GM12878 (cell line): Measurements from ENCODE around the gene TMEM17. TPM values are rescaled to one million over a fixed set of nuclear protein-coding genes. Genes with fewer than 3 reads are reported as not detected.

Experiments used
- ATAC-seq: fragments of 200-7000 bp; cut with Tn5 transposase; 3 replicates; pipeline ENCODE4 v1.9.1; 2020; ENCODE audit warnings: mild to moderate bottlenecking, moderate library complexity
- BruUV-seq: library from RNA; stranded (reverse); fragments of 400-500 nt; replicated peaks from 2 replicates; lab custom pipeline; 2021; lab: Mats Ljungman, UMichigan
- CTCF ChIA-PET: fragments of 300-600 bp; sonication (Branson Sonifier 250); formaldehyde crosslinking; extraction: SDS; loops from one replicate; lab custom pipeline; 2021; ENCODE audit warnings: inconsistent platforms; lab: Yijun Ruan, JAX
- POLR2A ChIA-PET: fragments of 350-600 bp; formaldehyde crosslinking; extraction: SDS; loops from one replicate; lab custom pipeline; 2021; ENCODE audit warnings: inconsistent platforms; lab: Charles Lee
- RAD21 ChIA-PET: fragments of 300-600 bp; sonication (Branson Sonifier 250); formaldehyde crosslinking; loops from one replicate; lab custom pipeline; 2023; ENCODE audit warnings: antibody characterized with exemption; ENCODE audit not compliant: unreplicated experiment; lab: Charles Lee
- SMC1A ChIA-PET: fragments of 300-600 bp; sonication (Branson Sonifier 250); formaldehyde crosslinking; loops from one replicate; lab custom pipeline; 2023; ENCODE audit not compliant: unreplicated experiment, uncharacterized antibody; lab: Charles Lee
- DNase-seq: peaks from one replicate; pipeline ENCODE4 v3.0.0-alpha.2; 2011; ENCODE audit warnings: low read depth, low spot score
- FAIRE-seq: peaks from 3 replicates; lab custom pipeline; 2011; peaks lifted over from hg19 to GRCh38; lab: Jason Lieb, UNC
- H2AFZ ChIP-seq: 2 replicates; pipeline ENCODE4 v1.6.0; 2011; ENCODE audit warnings: low read depth, low read length, control low read depth; ENCODE audit not compliant: control insufficient read depth
- H3K27ac ChIP-seq: 2 replicates; pipeline ENCODE4 v1.5.1; 2011; ENCODE audit warnings: control low read depth; ENCODE audit not compliant: control insufficient read depth, insufficient read depth
- H3K27me3 ChIP-seq, 2 experiments: replicated peaks in 1 of 2; 2 replicates each; pipeline versions ENCODE4 v1.6.0 to v1.6.1; 2011; ENCODE audit warnings: low read length in 1 of 2; ENCODE audit not compliant: control insufficient read depth in 2 of 2, insufficient read depth in 2 of 2
- H3K36me3 ChIP-seq, 2 experiments: 2 replicates each; pipeline ENCODE4 v1.5.1; 2011; ENCODE audit warnings: low read length in 1 of 2; ENCODE audit not compliant: control insufficient read depth in 2 of 2, insufficient read depth in 2 of 2
- H3K4me1 ChIP-seq: 2 replicates; pipeline ENCODE4 v1.6.1; 2011; ENCODE audit warnings: mild to moderate bottlenecking, low read length, moderate library complexity, mixed read lengths; ENCODE audit not compliant: control insufficient read depth, insufficient read depth
- H3K4me2 ChIP-seq: 2 replicates; pipeline ENCODE4 v1.6.0; 2011; ENCODE audit warnings: control low read depth; ENCODE audit not compliant: control insufficient read depth, insufficient read depth
- H3K4me3 ChIP-seq: fragments of 200-600 bp; sonication (generic); 2 replicates; pipeline ENCODE4 v1.5.1; 2016
- H3K79me2 ChIP-seq: 2 replicates; pipeline ENCODE4 v1.6.0; 2011; ENCODE audit warnings: low read length; ENCODE audit not compliant: control insufficient read depth, insufficient read depth
- H3K9ac ChIP-seq: 2 replicates; pipeline ENCODE4 v1.8.0; 2011; ENCODE audit warnings: low read length, control low read depth, mixed read lengths; ENCODE audit not compliant: control insufficient read depth, insufficient read depth
- H3K9me3 ChIP-seq: replicated peaks from 3 replicates; pipeline ENCODE4 v1.5.1; 2011; ENCODE audit warnings: mild to moderate bottlenecking, low read length; ENCODE audit not compliant: control insufficient read depth, insufficient read depth
- H4K20me1 ChIP-seq: 2 replicates; pipeline ENCODE4 v1.6.0; 2011; ENCODE audit not compliant: control insufficient read depth, insufficient read depth
- BACH1 ChIP-seq: fragments of 450-650 bp; IDR thresholded peaks from 2 replicates; pipeline ENCODE4 v1.6.1; 2017; ENCODE audit warnings: mild to moderate bottlenecking, borderline replicate concordance
- E4F1 ChIP-seq: fragments of 450-650 bp; IDR thresholded peaks from 2 replicates; pipeline ENCODE4 v1.6.1; 2018; ENCODE audit warnings: borderline replicate concordance, mild to moderate bottlenecking; ENCODE audit not compliant: partially characterized antibody
- ELK1 ChIP-seq: IDR thresholded peaks from 2 replicates; pipeline ENCODE4 v1.6.1; 2012; ENCODE audit warnings: low read depth, low read length, improper control_type of control experiment
- MEF2A ChIP-seq: IDR thresholded peaks from 2 replicates; pipeline ENCODE4 v1.6.1; 2011; ENCODE audit warnings: low read depth, mild to moderate bottlenecking, low read length, moderate library complexity; ENCODE audit not compliant: insufficient read depth
- NFIC ChIP-seq: IDR thresholded peaks from 2 replicates; pipeline ENCODE4 v1.6.1; 2012; ENCODE audit warnings: low read depth, mild to moderate bottlenecking, inconsistent platforms, low read length, moderate library complexity
- RELA ChIP-seq: fragments of 450-650 bp; IDR thresholded peaks from 2 replicates; pipeline ENCODE4 v1.8.0; 2014; ENCODE audit warnings: borderline replicate concordance; ENCODE audit not compliant: partially characterized antibody
- REST ChIP-seq: IDR thresholded peaks from 2 replicates; pipeline ENCODE4 v1.6.1; 2012; ENCODE audit warnings: mild to moderate bottlenecking, low read depth, low read length
- ZBED1 ChIP-seq: IDR thresholded peaks from 2 replicates; pipeline ENCODE4 v1.6.1; 2016; ENCODE audit warnings: borderline replicate concordance
- WGBS: methylation state at CpG from one replicate; pipeline ENCODE4 v1.1.6; 2016; ENCODE audit warnings: low lambda C conversion rate; ENCODE audit not compliant: insufficient replicate concordance, insufficient coverage; ENCODE audit errors: missing lambda C conversion rate; 5-methylcytosine and 5-hydroxymethylcytosine counted together
- in situ Hi-C: fragments of 300-500 bp; cut with MboI; formaldehyde crosslinking; loops from 9 replicates; pipeline ENCODE4 v1.14.3; 2018; ENCODE audit warnings: mixed read lengths
- intact Hi-C: fragments of 100-400 bp; cut with micrococcal nuclease; formaldehyde crosslinking; loops from one replicate; pipeline ENCODE4 v1.14.2; 2022; ENCODE audit not compliant: unreplicated experiment
- polyA plus RNA-seq, 11 experiments: library from polyadenylated mRNA; depleted of rRNA in 4 of 11; unstranded in 6 of 11; stranded (reverse) in 5 of 11; fragments of >200 nt; fragmentation: Nextera tagmentation in 4 of 11; fragmentation: Illumina TruSeq in 1 of 11; extraction: Ambion mirVana in 4 of 11; extraction: Trizol in 1 of 11; gene quantifications; 1 replicate in 1 of 11; 2 replicates in 10 of 11; pipeline versions ENCODE4 v1.2.1 to v1.2.3, GENCODE V29; 2011 to 2016; ENCODE audit warnings: inconsistent platforms in 2 of 11, missing spikeins in 2 of 11, low read depth in 1 of 11
- total RNA-seq, 4 experiments: library from RNA; depleted of rRNA in 3 of 4; stranded (reverse); fragments of >200 nt in 3 of 4; fragmentation: Illumina TruSeq in 1 of 4; extraction: Trizol in 1 of 4; gene quantifications; 2 replicates each; pipeline versions ENCODE4 v1.2.1 to v1.2.3, GENCODE V29; 2013 to 2021

The TMEM17 gene
- total and polyA plus RNA-seq, 10 of the 15 experiments (the other 5 are each of a cell fraction or from before 2014, with no cell fraction given): 0.87 to 2.6 (median 1.4) TPM

- intact Hi-C loops: no loop called here
- no peak for TF ChIP-seq REST
- TF ChIP-seq E4F1: no peak
- no peak for TF ChIP-seq MEF2A
- TF ChIP-seq ZBED1: no peak
- TF ChIP-seq NFIC: no peak
- no peak for TF ChIP-seq ELK1
- TF ChIP-seq BACH1: no peak
- no peak for TF ChIP-seq RELA
- H3K9ac ChIP-seq: no peak overlapping the region
- DNase-seq: no peak
- no peaks in the 10 kb centered on the region for H3K9me3 ChIP-seq
- H3K36me3 ChIP-seq: no peaks in the 10 kb centered on the region
- H3K4me1 ChIP-seq: no peaks in the 10 kb centered on the region
- H3K4me3 ChIP-seq: no peak overlapping the region
- ATAC-seq: no peak
- H4K20me1 ChIP-seq: no peaks in the 10 kb centered on the region
- WGBS: 52% methylated on average over 1 of the region's 1 CpG
- no peak overlapping the region for H3K27ac ChIP-seq
- H3K4me2 ChIP-seq: no peak overlapping the region
- ChIA-PET CTCF (interaction anchor here (1.2 kb wide), 1 partner anchor 11 kb away, joined by 3 read pairs; no protein-coding TSS in a partner anchor), POLR2A (no interaction called here), SMC1A (interaction anchor here (1.1 to 1.6 kb wide), 2 partner anchors 39 to 998 kb away, joined by 3 read pairs; no protein-coding TSS in a partner anchor), RAD21 (no interaction called here)
- no peak for FAIRE-seq
- H3K27me3 ChIP-seq: no peaks in the 10 kb centered on the region
- in situ Hi-C loops: no loop called here
- no peaks in the 10 kb centered on the region for H3K79me2 ChIP-seq
- BruUV-seq: no TSS peak
- no peak overlapping the region for H2AFZ ChIP-seq
Observed at GRCh38 chr2:62489702-62490101, 16.3 kb downstream of the TMEM17 start.
